ENCODE data around the gene ACTG1. TPM values are rescaled to one million over a fixed set of nuclear protein-coding genes. Genes with fewer than 3 reads are reported as not detected.

Gene ACTG1
- total RNA-seq, 2 experiments from 2014 or later, result 2,707 to 2,894 TPM

DNA sequence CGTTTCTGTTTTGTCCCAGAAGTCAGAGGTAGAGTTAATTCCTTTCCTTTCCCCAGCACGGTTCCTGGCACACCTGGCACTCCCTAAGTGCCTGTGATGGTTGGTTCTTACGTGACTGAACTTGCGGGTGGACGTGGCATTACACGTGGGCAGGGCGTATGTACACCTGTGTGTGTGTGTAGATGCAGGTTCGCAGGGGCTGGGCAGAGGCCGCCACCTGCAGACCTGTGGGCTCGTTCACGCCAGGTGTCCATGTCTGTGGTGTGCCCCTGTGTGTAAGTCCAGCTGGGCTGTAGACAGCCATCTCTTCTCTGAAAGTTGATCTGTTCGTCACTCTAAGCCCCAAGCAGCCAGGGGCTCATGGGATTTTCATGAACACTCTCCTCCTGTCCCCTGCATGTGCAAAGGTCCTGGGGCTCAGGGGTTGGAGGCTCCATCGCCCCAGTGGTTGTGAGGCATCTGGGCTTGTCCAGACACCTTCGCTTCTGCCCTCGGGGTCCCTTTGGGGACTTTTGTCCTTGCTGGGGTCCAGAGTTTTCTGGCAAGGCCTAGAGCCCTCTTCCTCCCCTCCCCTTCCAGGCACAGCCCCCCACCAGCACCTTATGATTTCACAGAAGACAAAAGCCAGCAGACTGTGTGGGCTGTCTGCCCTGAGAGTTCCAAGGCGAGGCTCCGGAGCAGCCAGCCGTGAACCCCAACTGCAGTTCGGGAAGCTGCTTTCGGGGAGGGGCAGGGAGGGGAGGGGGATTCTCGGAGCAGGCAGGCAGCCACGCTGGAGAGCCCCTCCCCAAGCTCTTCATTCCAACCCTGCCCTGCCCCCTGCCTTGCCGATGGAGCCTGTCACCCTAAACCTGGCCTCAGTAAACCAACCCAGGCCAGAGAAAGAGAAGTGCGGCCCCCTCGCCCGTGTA is 10.1 kb upstream of the ACTG1 start:
- no peaks in the 10 kb centered on the region for H3K9me3 ChIP-seq (ENCODE audit: low read length)
- no peaks in the 10 kb centered on the region for H3K9me2 ChIP-seq (ENCODE audit: insufficient read depth, low read length)
- H3K4me1 ChIP-seq (ENCODE audit: insufficient read depth, low read length, poor library complexity, severe bottlenecking), result peaks cover 27% of the 10 kb centered on the region
- no peak for TF ChIP-seq EZH2phosphoT487 (IDR thresholded peaks at IDR 0.05; ENCODE audit: borderline replicate concordance, low read depth, low read length)
- TF ChIP-seq, protein P1, sequence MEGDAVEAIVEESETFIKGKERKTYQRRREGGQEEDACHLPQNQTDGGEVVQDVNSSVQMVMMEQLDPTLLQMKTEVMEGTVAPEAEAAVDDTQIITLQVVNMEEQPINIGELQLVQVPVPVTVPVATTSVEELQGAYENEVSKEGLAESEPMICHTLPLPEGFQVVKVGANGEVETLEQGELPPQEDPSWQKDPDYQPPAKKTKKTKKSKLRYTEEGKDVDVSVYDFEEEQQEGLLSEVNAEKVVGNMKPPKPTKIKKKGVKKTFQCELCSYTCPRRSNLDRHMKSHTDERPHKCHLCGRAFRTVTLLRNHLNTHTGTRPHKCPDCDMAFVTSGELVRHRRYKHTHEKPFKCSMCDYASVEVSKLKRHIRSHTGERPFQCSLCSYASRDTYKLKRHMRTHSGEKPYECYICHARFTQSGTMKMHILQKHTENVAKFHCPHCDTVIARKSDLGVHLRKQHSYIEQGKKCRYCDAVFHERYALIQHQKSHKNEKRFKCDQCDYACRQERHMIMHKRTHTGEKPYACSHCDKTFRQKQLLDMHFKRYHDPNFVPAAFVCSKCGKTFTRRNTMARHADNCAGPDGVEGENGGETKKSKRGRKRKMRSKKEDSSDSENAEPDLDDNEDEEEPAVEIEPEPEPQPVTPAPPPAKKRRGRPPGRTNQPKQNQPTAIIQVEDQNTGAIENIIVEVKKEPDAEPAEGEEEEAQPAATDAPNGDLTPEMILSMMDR (conservative IDR thresholded peaks at IDR 0.05; ENCODE audit: low read length), result peak; percentile 67
- no peak overlapping the region for H3K4me2 ChIP-seq (ENCODE audit: low read length)
- ChIA-PET POLR2A (interaction anchor here (0.6 kb wide), 1 partner anchor 115 kb away, joined by 3 read pairs; no protein-coding TSS in a partner anchor), CTCF (ENCODE audit: unreplicated experiment) (interaction anchor here (0.6 kb wide), 1 partner anchor 14 kb away, joined by 3 read pairs; no protein-coding TSS in a partner anchor)
- no peak overlapping the region for H3K4me3 ChIP-seq (ENCODE audit: low read depth, low read length, poor library complexity, severe bottlenecking)
- H4K20me1 ChIP-seq (ENCODE audit: insufficient read depth, low read length), result no peaks in the 10 kb centered on the region
- no peaks in the 10 kb centered on the region for H3K36me3 ChIP-seq (ENCODE audit: insufficient read depth, low read length)
- H3K27ac ChIP-seq (ENCODE audit: low read depth, low read length, poor library complexity, severe bottlenecking), result no peak overlapping the region
- peak; percentile 62 for DNase-seq (ENCODE audit: low spot score)
- H2AFZ ChIP-seq (ENCODE audit: low read length), result no peak overlapping the region
- intact Hi-C loops (cut with micrococcal nuclease; ENCODE audit: unreplicated experiment), result no loop called here
- BruUV-seq (replicated peaks), result no TSS peak
- no peaks in the 10 kb centered on the region for H3K79me2 ChIP-seq (ENCODE audit: insufficient read depth, low read depth, low read length)

DNA sequence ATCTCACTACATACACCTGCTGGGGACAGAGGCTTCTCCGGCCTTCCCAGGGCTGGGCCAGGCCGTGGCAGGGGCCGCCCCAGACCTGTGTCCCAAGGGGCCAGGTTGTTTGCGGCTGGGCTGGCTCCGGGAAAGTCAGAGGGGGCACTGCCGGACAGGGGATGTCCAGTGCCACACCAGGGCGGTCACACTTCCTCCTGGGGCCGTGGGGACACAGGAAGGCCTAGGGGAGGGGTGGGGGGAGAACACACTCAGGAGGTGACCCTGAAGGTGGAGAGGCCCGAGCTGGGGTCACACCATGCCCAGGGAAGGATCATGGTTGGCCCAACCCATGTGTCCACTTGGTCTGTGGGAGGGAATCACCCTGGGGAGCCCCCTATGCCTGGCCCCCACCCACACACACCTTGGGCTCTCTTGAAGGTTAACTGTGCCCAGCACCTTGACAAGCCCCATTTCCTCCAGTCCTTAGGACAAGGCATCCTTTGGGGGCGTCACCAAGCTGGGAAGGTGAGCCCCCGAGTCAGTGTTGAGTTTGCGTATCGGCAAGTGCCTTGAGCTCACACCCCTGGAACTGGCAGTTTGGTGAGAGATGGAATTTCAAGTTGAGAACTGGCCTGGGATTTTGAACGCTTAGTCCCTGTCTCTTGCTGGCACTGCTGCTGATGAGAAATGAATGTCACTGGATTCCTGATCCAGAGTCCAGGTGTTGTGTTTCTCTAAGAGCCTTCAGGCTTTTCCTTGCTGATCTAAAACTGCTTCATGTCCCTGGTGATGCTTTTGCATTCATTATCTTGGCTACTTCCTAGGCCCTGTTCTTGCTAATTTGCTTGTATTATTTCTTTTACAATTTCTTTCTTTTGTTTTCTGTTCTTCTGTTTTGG is 7.7 kb upstream of the ACTG1 start:
- Histone ChIP-seq H3K36me3 (ENCODE audit: insufficient read depth, low read length) (no peaks in the 10 kb centered on the region), H3K4me1 (ENCODE audit: insufficient read depth, low read length, poor library complexity, severe bottlenecking) (peaks cover 52% of the 10 kb centered on the region), H3K79me2 (ENCODE audit: insufficient read depth, low read depth, low read length) (peaks cover 16% of the 10 kb centered on the region; the same call in 1 of the 2 replicates), H4K20me1 (ENCODE audit: insufficient read depth, low read length) (no peaks in the 10 kb centered on the region), H3K9me2 (ENCODE audit: insufficient read depth, low read length) (no peaks in the 10 kb centered on the region), H3K4me3 (ENCODE audit: low read depth, low read length, poor library complexity, severe bottlenecking) (peak overlapping the region; percentile 90), H3K4me2 (ENCODE audit: low read length) (peak overlapping the region; percentile 80), H3K27ac (ENCODE audit: low read depth, low read length, poor library complexity, severe bottlenecking) (no peak overlapping the region), H3K9me3 (ENCODE audit: low read length) (no peaks in the 10 kb centered on the region), H2AFZ (ENCODE audit: low read length) (peak overlapping the region; percentile 72; the same call in 1 of the 2 replicates)
- intact Hi-C loops (cut with micrococcal nuclease; ENCODE audit: unreplicated experiment), result no loop called here
- ChIA-PET CTCF (ENCODE audit: unreplicated experiment) (interaction anchor here (0.6 kb wide), 1 partner anchor 218 kb away, joined by 3 read pairs; no protein-coding TSS in a partner anchor), POLR2A (interaction anchor here (0.6 to 1.1 kb wide), 3 partner anchors 9 to 207 kb away, joined by 3 read pairs; no protein-coding TSS in a partner anchor)
- BruUV-seq (replicated peaks), result no TSS peak
- DNase-seq (ENCODE audit: low spot score), result no peak
- no peak for TF ChIP-seq EZH2phosphoT487 (IDR thresholded peaks at IDR 0.05; ENCODE audit: borderline replicate concordance, low read depth, low read length)
- TF ChIP-seq, protein P1 (conservative IDR thresholded peaks at IDR 0.05; ENCODE audit: low read length), result no peak
